Measurements from ENCODE around the gene DOCK10. TPM values are rescaled to one million over a fixed set of nuclear protein-coding genes. Genes with fewer than 3 reads are reported as not detected.

DOCK10 gene
- total and polyA plus RNA-seq, 2 donors (not counting 3 experiments of a cell fraction or from before 2014, with no cell fraction given) = 5.8 to 23.0 TPM

GRCh38 chr2:225022188-225022587 lies 20.1 kb downstream of the DOCK10 start:
- Histone ChIP-seq H3K4me3 (replicated peaks in 1 of 3; ENCODE audit: insufficient read depth in 1 of 3, low read depth in 1 of 3, low read length in 3 of 3) (no peak overlapping the region), H3K79me2 (ENCODE audit: control insufficient read depth, insufficient read depth, low read length) (no peaks in the 10 kb centered on the region), H4K20me1 (replicated peaks; ENCODE audit: control insufficient read depth, extremely low read depth, insufficient read depth, low read length) (no peaks in the 10 kb centered on the region), H3K9me3 (replicated peaks; ENCODE audit: control insufficient read depth, insufficient read depth, low read length) (no peaks in the 10 kb centered on the region), H3K4me2 (ENCODE audit: insufficient read depth, low read length) (no peak overlapping the region), H3K4me1 (ENCODE audit: control insufficient read depth, extremely low read depth, insufficient read depth, low read length) (no peaks in the 10 kb centered on the region), H2AFZ (ENCODE audit: low read depth, low read length) (no peak overlapping the region), H3K9ac (replicated peaks; ENCODE audit: extremely low read depth, insufficient read depth, low read length) (no peak overlapping the region), H3K9me1 (replicated peaks; ENCODE audit: control insufficient read depth, extremely low read depth, insufficient read depth, low read length) (no peaks in the 10 kb centered on the region), H3K27me3 (ENCODE audit: control insufficient read depth in 2 of 2, insufficient read depth in 2 of 2, low read length in 2 of 2) (no peaks in the 10 kb centered on the region), H3K36me3 (ENCODE audit: control insufficient read depth in 2 of 2, extremely low read depth in 1 of 2, insufficient read depth in 2 of 2, low read length in 2 of 2) (no peaks in the 10 kb centered on the region), H3K27ac (ENCODE audit: insufficient read depth, low read depth, low read length) (no peak overlapping the region)
- dilution Hi-C loops (cut with MboI; ENCODE audit: extremely low pct_ligation_motif_present, low sequenced_read_pairs) = no loop called here
- FAIRE-seq (no peak), DNase-seq (ENCODE audit: low read depth, low spot score) (no peak)
- no TSS peak for BruUV-seq (replicated peaks)
- intact Hi-C loops (cut with micrococcal nuclease) = no loop called here
- TF ChIP-seq FOS (IDR thresholded peaks at IDR 0.05; ENCODE audit: borderline replicate concordance, insufficient read depth, low read length) (no peak), POLR2AphosphoS5 (IDR thresholded peaks at IDR 0.05; ENCODE audit: insufficient read depth, low read depth, low read length) (no peak), JUN (IDR thresholded peaks at IDR 0.05; ENCODE audit: borderline replicate concordance, insufficient read depth, insufficient read length, low read depth) (no peak), MAX (IDR thresholded peaks at IDR 0.05; ENCODE audit: insufficient read depth, insufficient read length) (no peak), GATA2 (IDR thresholded peaks at IDR 0.05; ENCODE audit: insufficient read depth, insufficient read length, low read depth, low read length) (no peak), POLR2A (IDR thresholded peaks at IDR 0.05; ENCODE audit: low read depth, low read length) (no peak), EZH2 (IDR thresholded peaks at IDR 0.05; ENCODE audit: borderline replicate concordance, low read depth, low read length, severe bottlenecking) (no peak), CTCF (IDR thresholded peaks at IDR 0.05; ENCODE audit: extremely low read depth in 1 of 2, insufficient read depth in 1 of 2, low read depth in 1 of 2, low read length in 2 of 2) (no peak)
- CTCF ChIA-PET = interaction anchor here (0.5 to 1.2 kb wide), 2 partner anchors 9 to 101 kb away, joined by 3 to 4 read pairs; no protein-coding TSS in a partner anchor
- POLR2A ChIA-PET = no interaction called here
